ENCODE measurements around the gene SH2D3A.
"Not testable (repeated sequence)": the region's sequence is repeated elsewhere in the genome, so short reads cannot be mapped to it uniquely, and the experiment has no call there.

SH2D3A gene

DNA sequence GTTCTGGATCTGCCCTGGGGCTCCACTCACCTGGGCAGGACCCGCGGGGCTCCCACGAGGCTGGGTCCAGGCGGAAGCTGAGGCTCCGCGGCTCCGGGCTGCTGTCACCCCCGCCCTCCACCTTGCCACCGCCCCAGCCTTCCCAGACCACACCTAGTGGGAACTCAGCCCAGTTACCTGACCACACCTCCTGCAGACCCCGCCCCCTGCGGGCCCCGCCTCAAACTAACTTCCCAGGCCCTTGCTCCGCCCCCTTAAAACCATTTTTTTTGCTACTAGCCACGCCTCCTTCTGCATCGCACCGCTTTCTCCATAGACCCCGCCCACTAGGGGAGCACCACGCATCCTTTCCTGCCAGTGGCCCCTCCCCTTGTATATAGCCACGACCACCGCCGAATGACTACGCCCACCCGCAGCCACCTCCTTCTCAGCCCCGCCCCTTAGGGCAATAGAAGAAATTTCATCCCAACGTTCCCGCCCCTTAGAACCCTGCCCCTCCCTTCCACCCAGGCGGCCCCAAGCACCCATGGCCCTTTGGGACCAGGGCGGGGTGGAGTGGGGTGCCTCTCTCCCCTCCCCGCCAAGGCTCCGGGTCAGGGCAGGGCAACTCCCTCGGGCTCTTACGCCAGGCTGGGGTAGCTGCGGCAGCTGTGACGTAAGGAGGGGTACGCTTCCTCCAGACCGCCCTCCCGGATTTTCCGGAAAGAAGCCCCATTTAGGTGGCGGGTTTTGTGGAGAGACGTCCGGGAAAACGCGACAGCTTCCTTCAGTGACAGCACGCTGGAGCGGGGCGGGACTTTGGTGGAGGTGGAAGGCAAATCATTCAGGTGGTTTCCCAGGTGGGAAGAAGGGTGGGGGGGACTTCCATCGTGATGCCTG lies at the start of gene SH2D3A:
Gene SH2D3A (minus strand): TSS at position 79 of the 879 bp plus-strand sequence. CDS start 3,687 bp downstream, outside the sequence.
- no peak for DNase-seq

DNA sequence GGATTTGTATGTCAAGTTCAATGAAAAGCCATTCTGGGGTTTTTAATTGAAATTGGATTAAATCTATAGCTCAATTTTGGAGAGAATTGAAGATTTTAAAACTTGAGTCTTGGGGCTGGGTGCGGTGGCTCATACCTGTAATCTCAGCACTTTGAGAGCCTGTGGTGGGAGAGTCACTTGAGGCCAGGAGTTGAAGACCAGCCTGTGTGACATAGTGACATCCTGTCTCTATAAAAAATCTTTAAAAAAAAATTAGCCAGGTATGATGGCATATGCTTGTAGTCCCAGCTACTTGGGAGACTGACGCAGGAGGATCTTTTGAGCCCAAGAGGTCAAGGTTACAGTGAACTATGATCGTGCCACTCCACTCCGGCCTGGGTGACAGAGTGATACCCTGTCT lies 46.4 kb upstream of the SH2D3A start:
- DNase-seq, result no peak

DNA sequence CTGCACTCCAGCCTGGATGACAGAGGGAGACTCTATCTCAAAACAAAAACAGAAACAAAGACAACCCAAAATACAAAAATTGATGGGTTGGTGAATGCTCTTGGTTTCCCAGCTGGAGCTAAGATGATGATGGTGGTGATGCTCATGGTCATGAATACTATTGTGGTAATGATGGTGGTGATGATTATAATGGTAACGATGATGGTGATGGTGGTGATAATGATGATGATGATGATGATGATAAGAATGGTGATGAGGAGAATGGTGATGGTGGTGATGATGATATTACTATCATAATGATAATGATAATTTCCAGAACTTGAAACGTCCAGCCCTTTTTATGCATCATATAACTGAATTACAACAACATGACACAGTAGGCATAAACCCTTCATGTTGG lies 45.4 kb upstream of the SH2D3A start:
- DNase-seq, result no peak

DNA sequence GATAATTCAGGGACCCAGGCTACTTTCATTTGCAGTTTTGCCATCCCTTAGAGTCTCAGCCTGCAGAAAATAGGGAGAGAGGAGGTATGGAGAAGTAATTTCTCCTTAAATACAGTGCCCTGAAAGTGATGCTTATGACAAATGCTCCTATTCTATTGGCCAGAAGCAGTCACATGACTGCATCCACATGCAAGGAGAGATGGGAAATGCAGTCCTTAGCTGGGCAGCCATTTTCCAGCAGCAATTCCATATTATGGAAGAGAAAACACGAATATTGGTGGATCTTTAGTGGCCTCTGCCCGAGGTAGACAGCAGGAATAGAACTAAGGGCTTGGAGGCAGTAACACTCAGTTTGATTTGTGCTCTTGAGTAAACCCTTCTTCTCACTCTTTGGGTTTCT lies 44.7 kb upstream of the SH2D3A start:
- no peak for DNase-seq

DNA sequence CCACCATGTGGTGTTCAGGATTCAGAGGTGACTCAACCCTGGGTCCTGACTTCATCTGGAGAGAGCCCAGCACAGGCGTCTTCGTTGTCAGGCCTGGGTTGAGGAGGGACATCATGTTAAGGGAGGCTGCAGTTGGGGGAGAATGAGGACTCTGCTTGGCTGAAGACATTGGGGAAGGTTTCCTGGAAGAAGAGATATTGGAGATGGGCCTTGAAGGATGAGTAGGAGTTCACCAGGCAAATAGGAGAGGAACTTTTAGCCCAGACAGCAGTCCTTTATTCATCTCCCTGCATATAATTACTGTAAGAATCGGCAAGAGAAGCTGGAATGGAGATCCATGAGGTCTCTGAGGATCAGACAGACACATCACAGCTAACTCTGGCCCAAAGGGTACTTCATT lies 44.1 kb upstream of the SH2D3A start:
- DNase-seq, result no peak

DNA sequence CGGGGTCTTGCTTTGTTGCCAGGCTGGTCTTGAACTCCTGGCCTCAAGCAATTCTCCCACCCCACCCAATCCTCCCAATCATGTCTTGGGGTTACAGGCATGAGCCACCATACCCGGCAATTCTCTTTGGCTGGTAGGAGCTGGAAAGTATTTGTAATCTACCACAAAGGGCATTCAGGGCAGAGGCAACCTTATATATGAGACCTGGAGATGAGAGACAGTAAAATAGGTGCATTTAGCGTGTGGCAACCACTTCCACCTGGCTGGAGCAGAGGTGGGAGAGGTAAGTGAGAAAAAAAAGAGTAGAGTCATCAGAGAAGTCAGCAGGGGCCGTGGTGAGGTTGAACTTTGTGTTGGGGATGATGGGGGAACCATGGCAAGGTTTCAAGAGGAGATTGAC lies 42.0 kb upstream of the SH2D3A start:
- no peak for DNase-seq

DNA sequence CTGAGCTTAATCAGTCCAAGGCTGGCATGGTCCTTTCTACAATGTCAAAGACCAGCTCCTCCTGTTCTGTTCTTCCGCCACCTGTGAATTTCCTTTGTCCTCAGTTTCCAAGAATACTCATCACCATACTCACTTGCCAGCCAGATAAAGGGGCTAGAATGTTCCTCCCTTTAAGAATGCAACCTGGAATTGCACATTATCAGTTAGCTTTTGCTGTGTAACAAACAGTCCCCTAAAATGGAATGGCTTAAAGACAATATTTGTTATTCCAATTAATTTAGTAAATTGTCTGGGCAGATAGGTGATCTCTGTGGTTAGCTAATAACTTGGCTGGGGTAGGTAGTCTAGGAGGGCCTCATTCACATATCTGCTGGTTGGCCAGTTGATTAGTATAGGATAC lies 41.3 kb upstream of the SH2D3A start:
- no peak for DNase-seq

DNA sequence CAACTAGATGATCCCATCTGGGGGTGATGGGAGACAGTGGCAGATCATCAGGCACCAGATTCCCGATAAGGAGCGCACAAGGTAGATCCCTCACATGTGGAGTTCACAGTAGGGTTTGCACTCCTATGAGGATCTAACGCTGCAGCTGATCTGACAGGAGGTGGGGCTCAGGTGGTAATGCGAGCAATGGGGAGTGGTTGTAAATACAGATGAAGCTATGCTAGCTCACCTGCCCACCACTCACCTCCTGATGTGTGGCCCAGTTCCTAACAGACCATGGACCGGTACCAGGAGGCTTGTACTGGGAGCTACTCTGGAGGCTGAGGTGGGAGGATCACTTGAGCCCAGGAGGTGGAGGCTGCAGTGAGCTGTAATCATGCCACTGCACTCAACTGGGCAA lies 40.1 kb upstream of the SH2D3A start:
- DNase-seq, result no peak

DNA sequence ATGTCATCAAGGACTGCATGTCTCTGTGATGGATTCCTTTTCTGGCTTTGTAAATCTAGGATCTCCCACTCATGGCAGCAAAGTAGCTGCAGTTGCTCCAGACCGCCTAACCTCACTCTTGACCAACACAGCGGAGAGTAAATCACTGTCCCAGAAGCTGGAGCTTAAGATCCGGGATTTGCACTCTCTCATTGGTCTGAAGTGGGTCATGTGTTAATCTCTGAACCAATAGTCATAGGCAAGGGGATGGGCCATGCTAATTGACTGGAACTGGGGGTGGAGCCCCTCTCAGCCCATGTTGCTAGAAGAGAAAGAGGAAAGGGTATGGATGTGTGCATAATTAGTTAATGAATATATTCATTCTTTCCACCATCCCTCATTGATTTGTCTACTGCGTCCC lies 39.3 kb upstream of the SH2D3A start:
- no peak for DNase-seq

DNA sequence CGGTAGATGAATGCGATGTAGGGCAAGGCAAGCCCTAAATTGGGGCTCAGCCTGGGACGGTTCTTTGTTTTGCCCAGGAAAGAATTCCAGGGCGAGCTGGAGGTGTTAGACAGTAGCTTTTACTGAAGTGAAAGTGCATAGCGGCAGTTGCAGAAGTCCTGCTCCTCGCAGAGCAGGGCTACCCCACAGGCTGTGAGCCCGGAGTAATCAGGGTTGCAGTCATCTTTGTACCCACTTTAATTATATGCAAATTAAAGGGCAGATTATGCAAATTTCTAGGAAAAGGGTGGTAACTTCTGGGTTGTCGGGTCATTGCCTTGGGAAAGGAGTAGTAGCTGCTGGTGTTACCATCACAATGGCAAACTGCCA lies 35.8 kb upstream of the SH2D3A start:
- no peak for DNase-seq

DNA sequence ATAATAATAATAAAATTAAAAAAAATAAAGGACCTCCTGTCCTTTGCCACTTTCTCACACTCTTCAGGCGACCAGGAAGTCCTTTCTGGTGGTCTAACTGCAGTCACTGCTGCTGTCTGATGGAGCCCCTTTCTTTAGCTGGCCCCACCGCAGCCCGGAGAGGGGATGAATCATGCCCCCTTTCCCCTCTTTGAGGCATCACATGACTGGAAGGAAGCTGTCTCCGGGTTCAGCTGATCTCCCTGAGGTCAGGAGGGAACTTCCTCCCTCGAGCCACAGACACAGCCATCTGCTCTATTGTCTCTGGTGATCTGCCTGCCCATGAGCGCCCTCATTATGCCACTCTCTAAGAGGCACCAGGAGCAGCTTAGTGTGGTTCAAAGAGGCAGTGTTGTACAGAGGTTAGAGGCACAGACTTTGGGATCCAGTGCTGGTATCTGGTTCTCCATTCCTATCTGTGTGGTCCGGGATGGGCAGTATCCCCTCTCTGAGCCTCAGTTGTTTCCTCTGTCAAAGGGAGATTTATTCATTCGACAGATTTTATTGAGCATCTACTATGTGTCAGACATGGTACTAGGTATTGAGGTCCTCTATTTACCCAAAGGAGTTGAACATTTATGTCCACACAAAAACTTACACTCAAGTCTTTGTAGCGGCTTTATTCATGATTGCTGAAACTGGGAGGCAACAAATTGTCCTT lies 35.3 kb upstream of the SH2D3A start:
- no peak for DNase-seq

DNA sequence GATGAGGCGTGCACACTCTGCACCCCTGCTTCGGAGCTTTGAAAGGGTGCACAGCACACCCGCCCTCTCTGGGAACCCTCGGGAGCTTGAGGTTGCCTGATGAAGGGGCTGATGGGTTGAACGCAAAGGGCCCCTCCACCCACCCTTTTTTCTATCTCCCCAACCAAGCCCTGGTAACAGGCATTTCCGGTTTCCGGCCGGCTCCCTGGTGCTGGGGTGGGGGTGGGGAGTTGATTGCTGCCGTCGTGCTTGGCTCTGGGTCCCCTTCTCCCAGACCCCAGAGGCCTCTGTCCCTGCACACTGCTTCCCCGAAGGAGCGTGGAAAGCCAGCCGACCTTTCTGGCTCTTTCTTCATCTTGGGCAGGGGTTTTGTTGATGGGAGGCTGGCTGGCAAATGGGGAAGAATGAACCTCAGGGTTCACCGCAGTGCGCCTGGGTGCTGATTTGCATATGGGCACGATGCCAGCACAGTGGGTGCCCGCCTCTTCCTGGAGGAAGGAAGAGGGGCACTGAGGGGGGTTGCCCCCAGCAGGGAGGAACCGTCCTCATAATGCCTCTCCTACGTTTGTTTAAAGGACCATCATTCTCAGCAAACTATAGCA lies 34.4 kb upstream of the SH2D3A start:
- no peak for DNase-seq

DNA sequence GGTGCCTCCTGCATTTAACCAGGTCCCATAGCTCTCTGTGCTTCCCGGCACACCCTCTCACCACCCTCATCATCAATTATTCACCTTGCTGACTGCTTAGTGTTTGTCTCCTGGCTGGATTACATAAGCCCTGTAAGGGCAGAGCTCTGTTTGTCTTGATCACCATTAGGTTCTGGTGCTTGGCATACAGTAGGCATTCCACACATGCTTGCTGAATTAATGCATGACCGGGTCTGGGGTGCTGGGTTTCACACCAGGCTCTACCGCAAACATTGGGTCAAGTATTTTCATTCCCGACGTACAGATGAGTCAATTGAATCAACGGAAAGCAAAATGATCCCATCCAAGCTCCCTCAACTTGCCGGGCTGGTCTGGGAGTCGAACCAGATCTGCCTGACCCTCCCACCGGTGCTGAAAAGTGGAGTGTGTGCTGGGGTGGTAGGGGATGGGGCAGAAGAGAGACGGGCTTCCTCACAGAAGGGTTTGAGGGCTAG lies 33.8 kb upstream of the SH2D3A start:
- no peak for DNase-seq

DNA sequence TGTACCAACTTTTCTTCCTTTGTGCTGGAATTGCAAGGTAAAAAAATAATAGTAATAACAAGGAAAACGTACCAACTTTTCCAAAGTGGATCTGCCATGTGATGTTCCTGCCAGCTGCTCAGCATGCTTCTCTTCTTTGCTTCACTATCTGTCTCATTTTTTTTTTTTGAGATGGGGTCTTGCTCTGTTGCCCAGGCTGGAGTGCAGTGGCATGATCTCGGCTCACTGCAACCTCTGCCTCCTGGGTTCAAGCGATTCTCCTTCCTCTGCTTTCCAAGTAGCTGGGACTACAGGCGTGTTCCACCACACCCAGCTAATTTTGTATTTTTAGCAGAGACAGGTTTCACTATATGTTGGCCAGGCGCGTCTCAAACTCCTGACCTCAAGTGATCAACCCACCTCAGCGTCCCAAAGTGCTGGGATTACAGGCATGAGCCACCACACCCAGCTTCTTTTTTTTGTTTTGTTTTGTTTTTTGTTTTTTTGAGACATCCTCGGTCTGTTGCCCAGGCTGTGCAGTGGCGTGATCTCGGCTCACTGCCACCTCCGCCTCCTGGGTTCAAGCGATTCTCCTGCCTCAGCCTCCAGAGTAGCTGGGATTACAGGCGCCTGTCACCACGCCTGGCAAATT lies 33.0 kb upstream of the SH2D3A start:
- not testable (repeated sequence) for DNase-seq

DNA sequence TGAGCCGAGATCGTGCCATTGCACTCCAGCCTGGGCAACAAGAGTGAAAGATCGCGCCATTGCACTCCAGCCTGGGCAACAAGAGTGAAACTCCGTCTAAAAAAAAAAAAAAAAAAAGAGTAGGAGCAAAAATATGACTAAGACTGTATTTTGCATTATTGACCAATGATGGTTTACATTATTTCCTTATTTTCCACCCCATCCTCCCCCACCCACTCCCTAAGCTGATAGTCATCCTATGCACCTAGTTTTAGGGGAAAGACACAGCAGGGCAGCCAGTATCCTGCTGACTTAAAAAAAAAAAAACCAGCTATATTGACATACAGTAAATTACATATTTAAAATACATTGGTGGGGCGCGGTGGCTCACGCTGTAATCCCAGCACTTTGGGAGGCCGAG lies 30.4 kb upstream of the SH2D3A start:
- no peak for DNase-seq

DNA sequence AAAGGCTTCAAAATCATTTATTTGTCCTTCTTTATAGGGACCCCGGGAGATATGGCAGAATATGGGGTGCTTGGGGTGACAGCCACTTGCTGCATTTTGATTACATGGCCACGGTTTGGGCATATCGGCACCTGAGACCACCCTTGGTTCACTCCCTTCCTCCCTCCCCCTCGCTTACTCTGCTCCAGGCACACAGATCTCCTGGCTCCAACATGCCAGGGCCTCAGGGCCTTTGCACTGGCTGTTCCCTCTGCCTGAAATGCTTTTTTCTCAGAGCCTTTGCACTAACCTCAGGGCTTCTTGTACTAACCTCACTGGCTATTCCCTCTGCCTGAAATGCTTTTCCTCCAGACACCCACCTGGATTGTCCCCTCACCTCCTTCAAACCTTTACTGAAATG lies 29.0 kb upstream of the SH2D3A start:
- DNase-seq, result no peak

DNA sequence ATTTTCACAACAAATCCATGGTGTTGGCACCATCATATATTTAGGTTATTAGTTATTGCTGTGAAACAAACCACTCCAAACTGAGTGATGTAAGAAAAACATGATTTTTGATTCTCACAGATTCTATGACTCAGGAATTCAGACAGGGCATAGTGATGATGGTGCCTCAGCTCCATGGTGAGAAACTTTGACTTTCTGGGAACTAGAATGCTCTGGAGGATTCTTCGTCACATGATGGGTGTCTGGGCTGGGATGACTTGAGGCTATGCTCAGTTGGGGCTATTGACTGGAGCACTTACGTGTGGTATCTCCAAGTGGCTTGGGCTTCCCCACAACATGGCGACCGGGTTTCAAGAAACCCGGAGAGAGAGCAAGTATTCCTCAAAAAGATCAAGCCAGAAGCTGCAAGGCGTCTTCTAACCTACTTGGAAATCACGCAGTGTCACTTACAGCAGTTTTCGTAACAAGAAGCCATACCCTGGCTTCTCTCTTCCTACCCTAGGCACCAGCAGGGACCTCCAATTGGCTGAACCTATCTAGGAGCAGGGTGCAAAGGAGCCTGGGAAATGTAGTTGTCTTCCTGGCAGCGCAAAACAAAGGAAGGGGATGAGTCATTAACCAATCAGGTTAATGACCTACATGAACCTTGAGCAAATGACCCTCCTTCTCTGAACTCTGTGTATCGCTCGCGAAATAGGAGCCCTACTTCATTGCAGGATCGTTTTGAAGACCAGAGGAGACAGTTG lies 27.6 kb upstream of the SH2D3A start:
- DNase-seq, result no peak

DNA sequence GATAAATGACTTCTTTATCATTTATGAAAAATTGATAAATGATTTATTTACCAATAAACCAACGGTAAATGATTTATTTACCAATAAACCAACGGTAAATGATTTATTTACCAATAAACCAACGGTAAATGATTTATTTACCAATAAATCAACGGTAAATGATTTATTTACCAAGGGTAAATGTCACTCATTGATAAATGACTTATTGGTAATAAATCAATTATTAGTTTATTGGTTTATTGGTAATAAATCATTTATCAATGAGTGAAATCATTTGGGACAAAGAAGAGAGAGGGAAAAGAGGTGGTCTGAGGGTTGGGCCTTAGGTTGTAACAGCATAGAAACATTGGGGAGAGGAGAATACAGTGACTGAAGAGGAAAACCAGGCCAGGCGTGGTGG lies 26.7 kb upstream of the SH2D3A start:
- DNase-seq, result no peak

DNA sequence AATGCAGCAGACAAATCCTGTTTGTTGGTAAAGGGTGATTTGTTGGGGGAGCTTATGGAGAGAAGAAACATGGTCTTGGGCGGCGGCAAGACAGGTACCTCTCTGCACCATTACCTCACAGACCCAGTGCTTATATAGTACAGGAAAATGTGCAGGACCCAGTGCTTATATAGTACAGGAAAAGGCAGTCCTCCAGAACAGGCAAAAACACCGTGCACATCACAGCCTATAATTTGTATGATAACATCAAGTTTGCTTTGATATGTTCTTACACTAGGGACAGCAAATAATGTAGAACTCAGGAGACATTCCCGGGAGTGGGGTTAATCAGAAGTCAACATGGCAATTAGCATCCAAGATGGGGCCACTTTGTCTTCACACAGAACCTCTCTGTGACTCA lies 26.2 kb upstream of the SH2D3A start:
- DNase-seq, result no peak

DNA sequence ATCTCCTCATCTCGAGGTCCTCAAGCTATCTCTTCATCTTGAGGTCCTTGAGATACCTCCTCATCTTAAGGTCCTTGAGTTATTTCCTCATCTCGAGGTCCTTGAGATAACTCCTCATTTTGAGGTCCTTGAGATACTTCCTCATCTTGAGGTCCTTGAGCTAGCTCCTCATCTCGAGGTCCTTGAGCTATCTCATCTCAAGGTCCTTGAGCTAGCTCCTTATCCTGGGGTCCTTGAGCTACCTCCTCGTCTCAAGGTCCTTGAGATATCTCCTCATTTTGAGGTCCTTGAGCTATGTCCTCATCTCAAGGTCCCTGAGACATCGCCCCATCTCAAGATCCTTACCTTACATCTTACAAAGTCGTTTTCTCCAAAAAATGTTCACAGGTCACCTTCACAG lies 24.0 kb upstream of the SH2D3A start:
- DNase-seq, result no peak

DNA sequence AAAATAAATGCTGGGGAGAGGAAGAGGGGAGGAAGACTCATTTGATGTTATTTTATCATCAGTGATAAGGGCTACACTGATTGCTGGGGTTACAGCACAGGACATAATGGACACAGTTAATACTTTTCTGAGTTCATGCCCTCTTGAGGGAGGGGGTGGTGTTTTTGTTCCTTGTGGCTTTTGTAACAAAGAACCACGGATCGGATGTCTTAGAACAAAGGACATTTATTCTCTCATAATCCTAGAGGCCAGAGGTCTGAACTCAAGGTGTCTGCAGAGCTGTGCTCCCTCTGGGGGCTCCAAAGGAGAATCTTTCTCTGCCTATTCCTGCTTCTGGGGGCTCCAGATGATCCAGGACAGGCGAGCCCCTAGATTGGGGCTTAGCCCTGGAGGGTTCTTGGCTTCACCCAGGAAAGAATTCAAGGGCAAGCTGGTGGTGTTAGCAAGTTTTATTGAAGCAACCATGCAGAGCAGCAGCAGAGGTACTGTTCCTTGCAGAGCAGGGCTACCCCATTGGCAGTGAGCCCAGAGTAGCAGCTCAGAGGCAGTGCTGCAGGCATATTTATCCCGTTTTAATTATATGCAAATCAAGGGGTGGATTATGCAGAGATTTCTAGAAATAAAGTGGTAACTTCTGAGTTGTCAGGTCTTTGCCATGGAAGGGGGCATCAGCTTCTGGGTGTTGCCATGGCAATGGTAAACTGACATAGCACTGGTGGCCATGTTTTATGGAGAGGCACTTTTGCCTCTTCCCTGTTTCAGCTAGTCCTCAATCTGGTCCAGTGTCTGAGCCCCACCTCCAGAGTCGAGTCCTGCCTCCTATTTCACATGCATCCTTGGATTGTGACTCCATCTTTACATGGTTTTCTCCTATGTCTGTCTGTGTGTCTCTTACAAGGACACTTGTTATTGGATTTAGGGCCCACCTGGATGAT lies 23.2 kb upstream of the SH2D3A start:
- no peak for DNase-seq

DNA sequence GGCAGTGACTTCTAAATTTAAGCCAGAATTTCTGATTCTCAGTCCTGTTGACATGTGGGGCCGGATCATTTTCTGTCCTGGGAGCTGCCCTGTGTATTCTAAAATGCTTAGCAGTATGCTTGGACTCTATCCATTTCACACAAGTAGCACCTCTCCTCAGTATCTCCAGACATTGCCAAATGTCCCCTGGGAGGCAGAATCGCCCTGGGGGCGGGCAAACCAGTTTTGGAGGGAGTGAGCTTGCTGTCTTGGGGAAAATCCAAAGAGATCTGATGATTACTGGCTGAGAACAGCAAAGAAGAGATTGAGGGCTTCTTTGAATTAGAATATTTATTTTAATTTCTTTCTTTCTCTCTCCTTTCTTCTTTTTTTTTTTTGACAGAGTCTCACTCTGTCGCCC lies 21.7 kb upstream of the SH2D3A start:
- no peak for DNase-seq
